GM21529 (cell line): Measurements from ENCODE around the gene C4orf50.
"Not testable (repeated sequence)": the region's sequence is repeated elsewhere in the genome, so short reads cannot be mapped to it uniquely, and the experiment has no call there.

Experiments used
- ATAC-seq: cut with Tn5 transposase; IDR thresholded peaks from one replicate; pipeline ENCODE4 v1.9.1; 2021; ENCODE audit not compliant: unreplicated experiment

The C4orf50 gene

GRCh38 chr4:6019316-6020263 is 1.4 kb upstream of the C4orf50 start:
- ATAC-seq, result no peak

GRCh38 chr4:6017800-6018199 is 431 bp downstream of the C4orf50 start:
- no peak for ATAC-seq

- ATAC-seq, result no peak
These were observed 1.2 kb downstream of the C4orf50 start for GRCh38 chr4:6017030-6017429.

GRCh38 chr4:6013564-6013963 is 4.7 kb downstream of the C4orf50 start:
- no peak for ATAC-seq

GRCh38 chr4:6012200-6012599 is 6.0 kb downstream of the C4orf50 start:
- no peak for ATAC-seq

- no peak for ATAC-seq
These were observed 6.5 kb downstream of the C4orf50 start for GRCh38 chr4:6011686-6012085.

GRCh38 chr4:6011271-6011671 is 7.0 kb downstream of the C4orf50 start:
- no peak for ATAC-seq

- no peak for ATAC-seq
These were observed 7.4 kb downstream of the C4orf50 start for GRCh38 chr4:6010789-6011188.

GRCh38 chr4:6009452-6009851 is 8.8 kb downstream of the C4orf50 start:
- no peak for ATAC-seq

- no peak for ATAC-seq
These were observed 9.4 kb downstream of the C4orf50 start for GRCh38 chr4:6008766-6009385.

- ATAC-seq, result no peak
These were observed 10.1 kb downstream of the C4orf50 start for GRCh38 chr4:6008092-6008551.

- ATAC-seq, result no peak
These were observed 13.1 kb downstream of the C4orf50 start for GRCh38 chr4:6005175-6005574.

- not testable (repeated sequence) for ATAC-seq
These were observed 14.7 kb downstream of the C4orf50 start for GRCh38 chr4:6003485-6003884.

- no peak for ATAC-seq
These were observed 15.3 kb downstream of the C4orf50 start for GRCh38 chr4:6002926-6003325.

- no peak for ATAC-seq
These were observed 15.8 kb downstream of the C4orf50 start for GRCh38 chr4:6002492-6002833.

- ATAC-seq, result no peak
These were observed 16.3 kb downstream of the C4orf50 start for GRCh38 chr4:6001680-6002491.

GRCh38 chr4:5999830-6000365 is 18.3 kb downstream of the C4orf50 start:
- ATAC-seq, result no peak

- ATAC-seq, result no peak
These were observed 18.9 kb downstream of the C4orf50 start for GRCh38 chr4:5999356-5999755.

- peak; percentile 82 for ATAC-seq
These were observed 19.8 kb downstream of the C4orf50 start for GRCh38 chr4:5998333-5998936.

- no peak for ATAC-seq
These were observed 21.6 kb downstream of the C4orf50 start for GRCh38 chr4:5996641-5997040.
